DOHH2 (cell line): ENCODE measurements around the gene ALK.

Source experiments
- H3F3A ChIP-seq: fragments of 200-600 bp; sonication (generic), shearing (Covaris generic); 2 replicates; pipeline ENCODE4 v1.6.0; 2016; ENCODE audit warnings: antibody characterized with exemption, mild to moderate bottlenecking; ENCODE audit not compliant: control insufficient read depth, insufficient read depth
- H3K27ac ChIP-seq: fragments of 200-600 bp; sonication (generic); 2 replicates; pipeline ENCODE4 v1.5.1; 2014; ENCODE audit warnings: low read depth, mild to moderate bottlenecking, low read length, moderate library complexity
- H3K27me3 ChIP-seq: fragments of 200-600 bp; sonication (generic); 2 replicates; pipeline ENCODE4 v1.6.1; 2014; ENCODE audit warnings: mild to moderate bottlenecking, low read length, mixed read lengths; ENCODE audit not compliant: control insufficient read depth
- H3K36me3 ChIP-seq: fragments of 200-600 bp; sonication (generic); 2 replicates; pipeline ENCODE4 v1.6.1; 2014; ENCODE audit warnings: mild to moderate bottlenecking, low read length, moderate library complexity, mixed read lengths; ENCODE audit not compliant: control insufficient read depth
- H3K4me1 ChIP-seq: fragments of 200-600 bp; sonication (generic); 2 replicates; pipeline ENCODE4 v1.6.1; 2014; ENCODE audit warnings: mild to moderate bottlenecking, low read length, mixed read lengths; ENCODE audit not compliant: control insufficient read depth
- H3K4me2 ChIP-seq: fragments of 200-600 bp; sonication (generic); 2 replicates; pipeline ENCODE4 v1.6.0; 2014; ENCODE audit warnings: mild to moderate bottlenecking, low read length, moderate library complexity
- H3K4me3 ChIP-seq: fragments of 200-600 bp; sonication (generic); 2 replicates; pipeline ENCODE4 v1.5.1; 2014; ENCODE audit warnings: mild to moderate bottlenecking, low read length, mixed read lengths
- H3K79me2 ChIP-seq: fragments of 200-600 bp; sonication (generic); 2 replicates; pipeline ENCODE4 v1.6.1; 2014; ENCODE audit warnings: mild to moderate bottlenecking, low read length, mixed read lengths; ENCODE audit not compliant: control insufficient read depth
- H3K9me2 ChIP-seq: fragments of 200-600 bp; sonication (generic); replicated peaks from 2 replicates; pipeline ENCODE4 v1.6.1; 2014; ENCODE audit warnings: mild to moderate bottlenecking, low read length, mixed read lengths; ENCODE audit not compliant: control insufficient read depth
- H3K9me3 ChIP-seq: fragments of 200-600 bp; sonication (generic); 2 replicates; pipeline ENCODE4 v1.6.1; 2014; ENCODE audit warnings: antibody characterized with exemption, low read length, mixed read lengths; ENCODE audit not compliant: control insufficient read depth, insufficient read depth
- H4K20me1 ChIP-seq: fragments of 200-600 bp; sonication (generic); 2 replicates; pipeline ENCODE4 v1.6.0; 2014; ENCODE audit warnings: low read depth, mild to moderate bottlenecking, antibody characterized with exemption, low read length, moderate library complexity; ENCODE audit not compliant: control insufficient read depth, insufficient read depth
- CTCF ChIP-seq: fragments of 200-600 bp; sonication (generic); IDR thresholded peaks from one replicate; pipeline ENCODE4 v1.5.1; 2014; ENCODE audit warnings: antibody characterized with exemption, mild to moderate bottlenecking, low read depth, low read length; ENCODE audit not compliant: poor library complexity, severe bottlenecking
- EZH2phosphoT487 ChIP-seq: fragments of 200-600 bp; sonication (generic); IDR thresholded peaks from 2 replicates; pipeline ENCODE4 v1.6.1; 2017; ENCODE audit warnings: borderline replicate concordance, mild to moderate bottlenecking, antibody characterized with exemption, low read length, moderate library complexity, mixed read lengths

ALK gene

GRCh38 chr2:29309090-29310029 is 612.0 kb downstream of the ALK start:
- H3K4me3 ChIP-seq, result no peak overlapping the region
- TF ChIP-seq CTCF (peak; percentile 79), EZH2phosphoT487 (no peak)
- no peaks in the 10 kb centered on the region for H4K20me1 ChIP-seq
- H3K4me2 ChIP-seq, result no peak overlapping the region
- no peaks in the 10 kb centered on the region for H3K9me3 ChIP-seq
- no peak overlapping the region for H3K27ac ChIP-seq
- H3K9me2 ChIP-seq, result no peaks in the 10 kb centered on the region
- H3K79me2 ChIP-seq, result no peaks in the 10 kb centered on the region
- H3K4me1 ChIP-seq, result no peaks in the 10 kb centered on the region
- H3K27me3 ChIP-seq, result peaks cover under 1% of the 10 kb centered on the region; the same call in 1 of the 2 replicates
- H3K36me3 ChIP-seq, result no peaks in the 10 kb centered on the region
- no peaks in the 10 kb centered on the region for H3F3A ChIP-seq

GRCh38 chr2:29308366-29308765 is 613.0 kb downstream of the ALK start:
- Histone ChIP-seq H3K4me1 (no peaks in the 10 kb centered on the region), H3K79me2 (no peaks in the 10 kb centered on the region), H4K20me1 (no peaks in the 10 kb centered on the region), H3K4me2 (no peak overlapping the region), H3K27me3 (no peaks in the 10 kb centered on the region), H3K9me2 (no peaks in the 10 kb centered on the region), H3K36me3 (no peaks in the 10 kb centered on the region), H3F3A (no peaks in the 10 kb centered on the region), H3K9me3 (no peaks in the 10 kb centered on the region), H3K27ac (no peak overlapping the region), H3K4me3 (no peak overlapping the region)
- TF ChIP-seq CTCF (no peak), EZH2phosphoT487 (no peak)

DNA sequence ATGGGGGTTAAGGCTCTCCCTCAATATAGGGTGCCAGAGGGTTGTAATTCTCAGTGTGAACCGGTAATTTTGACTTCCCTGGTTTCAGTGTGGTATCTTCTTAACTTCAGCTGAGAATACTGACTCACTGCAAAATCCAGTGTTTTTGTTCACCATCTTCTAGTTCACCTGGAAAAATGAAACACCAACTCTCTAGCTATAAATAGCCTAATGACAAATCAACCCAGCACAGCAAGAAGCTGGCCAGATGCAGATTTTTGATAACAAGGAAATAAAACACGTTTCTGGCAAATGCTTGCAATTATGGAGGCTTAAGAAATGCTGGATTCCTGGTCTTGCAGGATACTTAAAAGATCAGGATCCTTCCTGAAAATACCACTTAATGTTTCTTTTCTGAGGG is 613.9 kb downstream of the ALK start:
- no peak for TF ChIP-seq CTCF
- no peak overlapping the region for H3K27ac ChIP-seq
- H3K36me3 ChIP-seq, result no peaks in the 10 kb centered on the region
- H3K9me2 ChIP-seq, result no peaks in the 10 kb centered on the region
- H3K27me3 ChIP-seq, result no peaks in the 10 kb centered on the region
- no peak overlapping the region for H3K4me3 ChIP-seq
- H3K4me2 ChIP-seq, result no peak overlapping the region
- H4K20me1 ChIP-seq, result no peaks in the 10 kb centered on the region
- H3K4me1 ChIP-seq, result no peaks in the 10 kb centered on the region
- no peaks in the 10 kb centered on the region for H3K79me2 ChIP-seq
- H3K9me3 ChIP-seq, result no peaks in the 10 kb centered on the region
- H3F3A ChIP-seq, result no peaks in the 10 kb centered on the region
